Osteocyte (in vitro differentiated cells): ENCODE data around the gene ORM1. TPM values are rescaled to one million over a fixed set of nuclear protein-coding genes. Genes with fewer than 3 reads are reported as not detected.

Experiments
- DNase-seq: peaks from one replicate; pipeline ENCODE4 v3.0.0; 2021; ENCODE audit warnings: mixed read lengths; ENCODE audit not compliant: unreplicated experiment; ENCODE audit errors: extremely low spot score
- H3K27ac Mint-ChIP-seq: one replicate; pipeline ENCODE4 v1.8.0; 2021; ENCODE audit warnings: mild to moderate bottlenecking, mixed read lengths; ENCODE audit not compliant: unreplicated experiment
- H3K27me3 Mint-ChIP-seq: one replicate; pipeline ENCODE4 v1.8.0; 2021; ENCODE audit warnings: mixed read lengths; ENCODE audit not compliant: unreplicated experiment
- H3K36me3 Mint-ChIP-seq: one replicate; pipeline ENCODE4 v1.8.0; 2021; ENCODE audit warnings: mixed read lengths; ENCODE audit not compliant: unreplicated experiment
- H3K4me1 Mint-ChIP-seq: one replicate; pipeline ENCODE4 v1.8.0; 2021; ENCODE audit warnings: mixed read lengths; ENCODE audit not compliant: unreplicated experiment
- H3K4me3 Mint-ChIP-seq: one replicate; pipeline ENCODE4 v1.8.0; 2021; ENCODE audit warnings: mild to moderate bottlenecking, moderate library complexity, mixed read lengths; ENCODE audit not compliant: unreplicated experiment
- H3K9me3 Mint-ChIP-seq: one replicate; pipeline ENCODE4 v1.8.0; 2021; ENCODE audit warnings: mixed read lengths; ENCODE audit not compliant: unreplicated experiment
- CTCF ChIP-seq: fragments of 200-600 bp; sonication (generic); IDR thresholded peaks from 2 replicates; pipeline ENCODE4 v1.5.0; 2021; ENCODE audit warnings: antibody characterized with exemption, mild to moderate bottlenecking, moderate library complexity
- total RNA-seq: library from RNA; stranded (reverse); gene quantifications from 2 replicates; pipeline ENCODE4 v1.2.1, GENCODE V29; 2021

The ORM1 gene
- total RNA-seq, 1 donor from 2014 or later = not detected

GRCh38 chr9:114349713-114350480, 27.0 kb downstream of the ORM1 start:
- TF ChIP-seq CTCF = no peak
- peak overlapping the region; percentile 93 for H3K27ac Mint-ChIP-seq
- no peak for DNase-seq
- no peaks in the 10 kb centered on the region for H3K27me3 Mint-ChIP-seq
- peaks cover 16% of the 10 kb centered on the region for H3K4me1 Mint-ChIP-seq
- H3K4me3 Mint-ChIP-seq = no peak overlapping the region
- H3K9me3 Mint-ChIP-seq = no peaks in the 10 kb centered on the region
- H3K36me3 Mint-ChIP-seq = peaks cover 50% of the 10 kb centered on the region

- peaks cover 16% of the 10 kb centered on the region for H3K4me1 Mint-ChIP-seq
- peaks cover 46% of the 10 kb centered on the region for H3K36me3 Mint-ChIP-seq
- H3K27ac Mint-ChIP-seq = no peak overlapping the region
- no peaks in the 10 kb centered on the region for H3K9me3 Mint-ChIP-seq
- H3K4me3 Mint-ChIP-seq = no peak overlapping the region
- no peak for DNase-seq
- no peaks in the 10 kb centered on the region for H3K27me3 Mint-ChIP-seq
- TF ChIP-seq CTCF = no peak
These were observed 27.9 kb downstream of the ORM1 start for GRCh38 chr9:114350636-114351401.

GRCh38 chr9:114351932-114352331, 29.0 kb downstream of the ORM1 start:
- Mint-ChIP-seq H3K4me3 (no peak overlapping the region), H3K27me3 (no peaks in the 10 kb centered on the region), H3K27ac (no peak overlapping the region), H3K9me3 (no peaks in the 10 kb centered on the region), H3K36me3 (peaks cover 42% of the 10 kb centered on the region), H3K4me1 (peaks cover 16% of the 10 kb centered on the region)
- no peak for DNase-seq
- TF ChIP-seq CTCF = no peak

- Mint-ChIP-seq H3K36me3 (peaks cover 35% of the 10 kb centered on the region), H3K27ac (no peak overlapping the region), H3K4me1 (no peaks in the 10 kb centered on the region), H3K9me3 (no peaks in the 10 kb centered on the region), H3K27me3 (no peaks in the 10 kb centered on the region), H3K4me3 (no peak overlapping the region)
- no peak for TF ChIP-seq CTCF
- no peak for DNase-seq
These were observed 32.9 kb downstream of the ORM1 start for GRCh38 chr9:114355821-114356220.

- peaks cover 43% of the 10 kb centered on the region for H3K36me3 Mint-ChIP-seq
- H3K27me3 Mint-ChIP-seq = no peaks in the 10 kb centered on the region
- no peak overlapping the region for H3K27ac Mint-ChIP-seq
- H3K4me3 Mint-ChIP-seq = no peak overlapping the region
- no peaks in the 10 kb centered on the region for H3K4me1 Mint-ChIP-seq
- no peak for TF ChIP-seq CTCF
- no peaks in the 10 kb centered on the region for H3K9me3 Mint-ChIP-seq
- no peak for DNase-seq
These were observed 33.9 kb downstream of the ORM1 start for GRCh38 chr9:114356792-114357191.
